ENCODE results near the gene TXNDC16.

- TF ChIP-seq YY1 (IDR thresholded peaks at IDR 0.05; ENCODE audit: insufficient read depth, insufficient read length): no peak
- TF ChIP-seq ZNF274 (IDR thresholded peaks at IDR 0.05; ENCODE audit: low read depth, low read length): no peak
Measured at GRCh38 chr14:52405314-52405713, 147.0 kb downstream of the TXNDC16 start.
